CD4-positive, alpha-beta T cell treated with Interleukin-12 subunit alpha and Interleukin-12 subunit beta, for 1 hour (primary cell): ENCODE results near the gene ZNF598.

Experiments
- DNase-seq: peaks from one replicate; pipeline ENCODE4 v3.0.0-alpha.2; 2020

The ZNF598 gene

DNA sequence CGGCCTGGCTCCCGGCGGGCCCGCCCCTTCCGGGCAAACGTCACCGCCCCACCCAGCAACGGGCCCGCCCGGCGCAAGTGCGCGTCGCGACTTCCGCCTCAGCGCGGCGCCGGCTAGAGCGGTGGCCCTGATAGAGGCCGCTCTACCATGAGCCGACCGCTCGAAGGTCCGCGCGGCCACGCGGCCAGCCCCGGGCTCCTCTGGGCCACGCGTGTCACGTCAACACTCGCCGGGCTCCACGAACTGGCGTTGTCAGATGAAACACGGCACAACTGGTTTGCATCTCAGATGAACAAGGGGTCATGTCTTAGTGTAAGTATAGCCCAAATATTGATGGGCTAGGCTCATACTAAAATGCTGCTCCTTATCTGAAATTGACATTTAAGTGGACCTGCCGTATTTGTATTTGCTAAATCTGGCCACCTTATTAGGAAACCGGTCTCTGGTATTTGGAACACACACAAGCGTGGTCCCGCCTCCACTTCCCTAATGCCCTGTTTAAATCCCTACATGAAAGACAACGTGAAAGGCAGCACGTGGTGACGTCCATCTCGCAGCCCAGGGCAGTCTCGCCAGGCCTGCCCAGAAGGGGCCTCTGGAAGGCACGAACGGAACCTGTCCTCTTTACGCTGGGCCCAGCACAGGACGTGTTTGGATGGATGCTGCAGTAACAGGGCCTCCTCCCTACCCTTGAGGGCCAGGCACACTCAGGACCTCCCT is at the start of gene ZNF598:
TSS of gene ZNF598 (minus strand) at position 31 of the 720 bp plus-strand sequence.
- DNase-seq: peak; percentile 84

DNA sequence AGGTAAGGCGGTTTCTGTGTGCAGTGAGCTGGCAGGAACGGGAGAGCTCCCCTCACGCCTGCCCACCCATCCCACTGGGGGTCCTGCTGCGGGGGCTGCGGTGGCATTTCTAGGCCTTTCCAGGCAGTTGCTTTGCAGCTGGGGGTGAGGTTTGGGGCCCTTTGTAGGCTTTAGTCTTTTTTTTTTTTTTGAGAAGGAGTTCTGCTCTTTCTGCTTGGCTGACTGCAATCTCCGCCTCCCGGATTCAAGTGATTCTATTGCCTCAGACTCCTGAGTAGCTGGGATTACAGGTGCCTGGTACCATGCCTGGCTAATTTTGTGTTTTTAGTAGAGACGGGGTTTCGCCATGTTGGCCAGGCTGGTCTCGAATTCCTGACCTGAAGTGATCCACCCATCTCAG is 49.3 kb upstream of the ZNF598 start:
- DNase-seq: no peak

DNA sequence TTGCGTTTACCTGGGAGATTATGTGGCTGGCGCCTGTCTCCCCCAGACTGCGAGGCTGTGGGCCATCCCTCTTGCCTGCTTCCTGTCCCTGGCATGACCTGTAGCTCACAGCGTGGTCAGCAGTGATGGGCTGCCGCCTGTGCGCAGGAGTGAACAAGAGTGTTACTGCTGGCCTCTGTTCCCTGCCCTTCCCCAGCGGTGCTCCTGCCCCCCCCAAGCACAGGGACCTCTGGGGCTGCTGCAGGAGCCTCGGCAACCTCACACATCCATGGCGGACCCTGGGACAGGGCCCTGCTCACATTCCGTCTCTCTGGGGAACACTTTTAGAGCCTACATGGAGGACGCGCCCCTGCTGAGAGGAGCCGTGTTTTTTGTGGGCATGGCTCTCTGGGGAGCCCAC is 48.8 kb upstream of the ZNF598 start:
- DNase-seq: no peak

DNA sequence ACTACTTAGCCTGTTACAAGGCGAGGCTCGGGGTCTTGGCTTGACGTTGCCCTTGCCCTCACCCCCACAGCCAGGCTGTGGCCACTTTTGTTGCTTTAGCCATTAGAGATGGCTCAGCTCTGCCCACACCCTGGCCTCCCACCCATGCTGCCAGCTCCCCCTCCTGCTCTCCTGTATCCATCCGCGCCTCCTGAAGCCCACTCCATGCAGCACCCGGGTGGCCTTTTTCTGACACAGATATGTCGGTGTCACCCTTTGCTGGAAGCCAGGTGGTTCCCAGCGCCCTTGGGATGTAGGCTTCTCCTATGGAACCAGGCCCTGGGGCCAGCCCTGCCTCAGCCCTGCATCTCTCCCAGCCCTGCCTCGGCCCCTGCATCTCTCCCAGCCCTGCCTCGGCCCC is 47.8 kb upstream of the ZNF598 start:
- no peak for DNase-seq

DNA sequence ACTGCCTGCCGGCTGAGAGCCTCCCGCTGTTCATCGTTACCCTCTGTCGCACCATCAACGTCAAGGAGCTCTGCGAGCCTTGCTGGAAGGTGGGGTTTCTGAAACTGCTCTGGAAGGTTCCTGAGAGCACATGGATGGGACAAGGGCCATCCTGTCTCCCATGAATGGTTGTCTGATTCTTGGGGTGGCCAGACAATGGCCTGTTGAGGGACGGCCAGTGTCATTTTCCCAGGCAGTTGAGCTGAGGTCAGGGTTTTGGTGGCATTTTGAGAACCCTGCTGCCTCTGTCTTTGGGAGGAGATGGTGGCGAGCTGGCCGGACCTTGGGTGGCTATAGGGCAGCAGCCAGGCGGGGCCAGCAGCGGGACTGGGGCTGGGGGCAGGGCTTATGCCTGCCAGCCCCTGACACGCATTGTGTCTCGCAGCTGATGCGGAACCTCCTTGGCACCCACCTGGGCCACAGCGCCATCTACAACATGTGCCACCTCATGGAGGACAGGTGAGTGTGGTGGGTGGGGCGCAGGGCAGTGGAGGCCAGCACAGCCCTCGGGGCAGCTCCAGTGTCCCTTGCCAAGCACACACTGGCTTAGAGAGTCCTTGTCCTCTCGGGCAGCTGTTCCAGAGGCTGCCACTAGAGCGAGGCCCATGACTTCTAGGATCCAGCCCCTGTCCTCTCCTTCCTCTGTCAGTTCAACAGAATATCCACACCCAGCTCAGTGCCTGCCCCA is 47.2 kb upstream of the ZNF598 start:
- DNase-seq: no peak

DNA sequence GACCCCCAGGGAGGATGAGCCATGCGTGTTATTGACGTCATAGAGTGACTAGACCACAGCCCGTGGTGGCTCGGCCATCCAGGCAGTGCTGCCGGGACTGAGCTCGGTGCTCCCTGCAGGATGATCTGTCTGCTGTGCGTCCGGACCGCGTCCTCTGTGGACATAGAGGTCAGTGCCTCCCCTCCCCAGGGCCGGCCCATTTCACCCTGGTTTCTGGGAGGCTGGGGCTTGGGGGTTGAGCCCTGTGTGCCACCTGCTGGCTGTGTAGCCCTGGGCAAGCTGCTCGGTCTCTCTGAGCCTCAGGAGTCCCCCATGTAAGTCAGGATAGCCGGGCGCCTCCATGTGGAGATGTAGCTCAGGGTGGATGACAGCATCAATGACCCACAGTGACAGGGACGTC is 46.5 kb upstream of the ZNF598 start:
- DNase-seq: no peak

DNA sequence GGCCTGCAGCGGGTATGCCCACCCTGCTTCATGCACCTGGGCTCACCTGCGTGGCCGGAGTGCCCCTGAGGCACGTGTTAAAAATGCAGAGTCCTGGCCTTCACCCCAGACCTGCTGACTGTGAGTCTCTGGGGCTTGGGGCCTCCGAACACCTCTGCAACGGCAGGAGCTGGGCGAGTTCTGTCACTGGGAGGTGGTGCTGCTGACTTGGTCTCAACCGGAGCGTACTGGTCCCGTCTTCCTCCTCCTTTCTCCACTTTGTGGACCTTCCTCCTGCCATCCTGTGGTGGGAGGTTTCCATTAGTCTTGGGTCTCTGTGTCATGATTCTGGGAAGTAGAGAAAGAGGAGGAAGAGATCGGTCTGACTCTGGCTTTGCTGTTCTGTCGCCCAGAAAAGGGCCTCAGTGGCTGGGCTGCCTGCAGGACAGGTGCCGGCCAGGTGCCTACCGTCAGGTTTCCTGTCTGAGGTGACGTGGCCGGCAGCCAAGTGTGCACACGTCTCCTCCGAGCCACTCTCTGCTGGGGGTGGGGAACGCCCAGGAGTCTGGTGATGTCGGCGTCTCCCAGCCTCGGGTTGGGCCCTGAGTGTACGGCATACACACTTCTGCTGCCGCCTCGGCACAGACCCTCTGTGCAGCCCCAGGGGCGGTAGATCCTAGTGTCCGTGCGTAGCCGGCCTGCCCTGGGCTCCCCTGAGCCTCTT is 45.1 kb upstream of the ZNF598 start:
- no peak for DNase-seq

DNA sequence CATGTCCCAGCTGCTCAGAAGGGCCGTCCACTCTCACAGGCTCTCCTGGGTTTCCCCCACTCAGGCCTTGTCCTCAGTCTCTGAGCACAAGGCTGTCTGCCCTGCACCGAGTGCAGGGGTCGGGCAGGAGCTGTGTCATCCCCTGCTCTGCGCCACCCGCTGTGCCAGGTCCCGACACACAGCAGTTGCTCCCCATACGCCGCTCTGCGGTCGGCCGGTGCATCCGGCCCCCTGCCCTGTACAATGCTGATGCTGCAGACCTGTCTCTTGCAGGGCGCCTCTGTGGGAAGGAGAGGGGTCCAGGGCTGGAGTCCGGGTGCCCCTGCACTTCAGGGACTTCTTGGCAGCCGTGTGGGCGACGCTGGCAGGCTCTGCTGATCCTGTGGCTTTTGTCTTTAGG is 44.3 kb upstream of the ZNF598 start:
- DNase-seq: no peak

DNA sequence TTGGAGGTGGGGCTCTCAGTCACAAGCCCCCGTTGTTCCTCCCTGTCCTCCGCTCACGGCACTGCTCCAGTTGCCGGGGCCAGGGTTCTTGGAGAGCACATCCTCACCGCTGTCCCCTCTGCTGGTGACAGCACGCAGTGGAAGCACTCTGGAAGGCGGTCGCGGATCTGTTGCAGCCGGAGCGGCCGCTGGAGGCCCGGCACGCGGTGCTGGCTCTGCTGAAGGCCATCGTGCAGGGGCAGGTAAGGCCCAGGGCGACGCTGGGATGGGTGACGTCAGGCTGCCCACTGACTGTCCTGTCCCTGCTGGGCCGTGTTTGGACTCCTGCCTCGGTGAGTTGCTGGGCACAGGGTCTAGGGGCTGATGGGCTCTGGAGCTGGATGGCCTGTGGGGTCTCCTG is 43.6 kb upstream of the ZNF598 start:
- no peak for DNase-seq

DNA sequence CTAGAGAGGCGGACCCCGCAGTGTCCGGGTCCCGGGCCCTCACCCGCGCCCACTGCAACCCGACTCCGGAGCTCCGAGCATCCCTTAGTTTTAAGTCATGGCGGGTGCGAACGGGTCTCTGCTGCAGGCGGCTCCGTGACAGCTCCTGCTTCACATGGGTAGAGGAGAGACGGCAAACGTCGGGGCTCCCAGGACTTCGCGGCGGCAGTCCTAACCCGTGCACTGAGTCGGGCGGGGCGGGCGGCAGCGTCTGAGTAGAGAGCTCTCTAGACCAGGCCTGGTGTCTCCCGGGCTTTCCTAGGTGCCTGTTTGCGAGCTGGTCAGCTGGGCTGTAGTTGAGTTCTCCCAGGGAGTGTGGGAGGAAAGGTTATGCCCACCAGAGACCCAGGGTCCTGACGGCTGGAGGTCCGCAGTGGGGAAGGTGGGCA is 38.5 kb upstream of the ZNF598 start:
- DNase-seq: no peak

DNA sequence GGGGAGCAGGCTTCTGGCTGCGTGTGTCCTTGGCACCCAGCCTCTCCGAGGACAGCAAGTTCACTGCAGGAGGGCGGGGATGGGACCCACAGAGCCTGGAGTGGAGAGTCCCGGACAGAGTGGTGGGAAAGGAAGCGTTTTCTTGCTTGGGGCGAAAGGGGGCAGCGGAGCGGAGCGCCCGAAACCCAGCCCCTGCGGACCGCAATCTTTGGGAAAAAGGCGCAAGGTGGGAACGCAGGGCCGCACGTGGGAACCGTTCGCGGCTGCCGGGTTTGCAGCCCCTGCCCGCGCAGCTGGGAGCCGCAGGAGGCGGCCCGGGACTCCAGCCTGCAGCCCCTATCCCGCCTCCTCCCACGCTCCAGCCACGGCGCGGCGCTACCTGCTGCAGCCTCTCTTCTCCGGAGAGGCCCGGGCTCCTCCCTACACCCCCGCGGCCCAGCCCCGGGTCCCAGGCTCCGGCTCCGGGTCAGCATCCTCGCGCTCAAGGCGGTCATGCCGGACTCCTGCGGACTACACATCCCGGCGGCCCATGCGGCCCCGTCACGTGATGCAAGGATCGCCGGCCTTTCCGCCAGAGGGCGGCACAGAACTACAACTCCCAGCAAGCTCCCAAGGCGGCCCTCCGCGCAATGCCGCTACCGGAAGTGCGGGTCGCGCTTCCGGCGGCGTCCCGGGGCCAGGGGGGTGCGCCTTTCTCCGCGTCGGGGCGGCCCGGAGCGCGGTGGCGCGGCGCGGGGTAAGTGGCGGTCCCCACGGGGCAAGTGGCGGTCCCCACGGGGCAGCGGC is 37.9 kb upstream of the ZNF598 start, which contains the start of the genes NTHL1 and TSC2:
TSS of gene NTHL1 (minus strand) at position 505 of the 786 bp plus-strand sequence. CDS start at position 494, 11 bp downstream.
TSS of gene TSC2 (plus strand) at position 656 of the 786 bp plus-strand sequence. CDS start 631 bp downstream, outside the sequence.
- peak; percentile 93 for DNase-seq

DNA sequence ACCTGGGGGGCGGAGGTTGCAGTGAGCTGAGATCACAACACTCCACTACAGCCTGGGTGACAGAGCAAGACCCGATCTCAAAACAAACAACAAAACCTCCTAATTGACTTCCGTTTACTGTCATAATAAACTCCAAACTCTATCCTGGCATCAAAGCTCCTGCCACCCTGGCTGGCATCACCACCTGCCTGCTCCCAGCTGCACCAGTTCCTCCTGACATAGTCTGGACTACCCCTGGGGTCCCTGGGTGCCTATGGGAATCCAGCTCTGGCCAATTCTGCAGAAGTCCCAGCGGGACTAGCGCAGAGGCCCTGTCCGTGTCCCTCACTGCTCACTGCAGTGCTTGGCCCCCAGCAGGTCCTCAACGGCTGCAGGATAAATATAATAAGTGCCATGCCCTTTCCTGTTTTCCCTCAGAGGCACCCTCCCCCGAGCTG is 37.3 kb upstream of the ZNF598 start:
- no peak for DNase-seq

DNA sequence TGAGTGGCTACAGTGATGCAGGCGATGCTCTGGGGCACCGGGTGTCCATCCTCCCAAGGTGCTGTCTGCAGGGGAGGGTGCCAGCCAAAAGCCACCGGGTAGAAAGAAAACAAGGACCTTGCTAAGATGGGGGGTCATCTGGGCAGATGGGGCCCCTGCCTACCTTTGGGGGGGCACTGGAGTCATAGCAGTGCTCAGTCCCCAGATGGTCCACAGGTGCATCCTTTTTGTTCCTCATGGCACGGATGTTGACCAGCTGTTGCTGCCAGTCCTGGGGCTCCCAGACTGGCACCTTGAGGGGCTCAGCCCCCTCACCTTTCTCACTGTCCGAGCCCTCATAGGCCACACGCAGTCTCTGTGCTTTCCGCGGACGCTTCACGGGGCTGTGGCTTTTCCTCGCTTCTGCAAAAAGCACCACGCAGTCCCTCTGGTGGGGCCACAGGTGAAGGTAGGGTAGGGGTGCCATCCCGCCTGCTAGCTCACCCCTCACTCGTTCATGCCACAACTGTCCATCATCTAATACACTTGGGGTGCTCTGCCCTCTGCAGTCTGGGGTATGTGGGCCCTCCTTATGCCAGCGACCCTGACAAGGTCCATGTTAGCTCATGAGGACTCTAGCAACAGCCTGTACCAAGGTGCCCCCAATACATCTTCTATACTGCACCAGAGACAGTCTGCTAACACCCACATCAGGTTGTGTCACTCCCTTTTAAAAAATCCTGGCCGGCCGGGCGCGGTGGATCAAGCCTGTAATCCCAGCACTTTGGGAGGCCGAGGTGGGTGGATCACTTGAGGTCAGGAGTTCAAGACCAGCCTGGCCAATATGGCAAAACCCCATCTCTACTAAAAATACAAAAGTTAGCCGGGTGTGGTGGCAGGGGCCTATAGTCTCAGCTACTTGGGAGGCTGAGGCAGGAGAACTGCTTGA is 36.6 kb upstream of the ZNF598 start:
- DNase-seq: no peak

DNA sequence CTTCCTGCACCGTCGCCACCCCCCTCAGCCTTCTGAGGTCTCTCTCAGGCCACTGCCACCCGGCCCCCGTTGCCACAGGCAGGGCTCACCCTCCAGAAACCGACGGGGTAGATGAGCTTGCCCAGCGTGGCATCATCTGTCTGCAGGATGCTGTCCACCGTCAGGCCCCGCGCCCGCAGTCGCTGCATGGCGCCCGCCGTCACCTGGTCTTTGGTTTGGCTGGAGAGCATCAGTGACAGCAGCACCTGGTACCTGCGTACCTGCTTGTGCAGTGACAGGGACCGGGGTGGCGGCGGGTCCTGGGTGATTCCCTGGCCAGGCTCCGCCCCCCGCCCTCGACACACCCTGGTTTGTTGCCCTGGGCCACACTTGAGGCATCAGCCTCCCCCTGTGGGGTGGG is 34.9 kb upstream of the ZNF598 start:
- no peak for DNase-seq

DNA sequence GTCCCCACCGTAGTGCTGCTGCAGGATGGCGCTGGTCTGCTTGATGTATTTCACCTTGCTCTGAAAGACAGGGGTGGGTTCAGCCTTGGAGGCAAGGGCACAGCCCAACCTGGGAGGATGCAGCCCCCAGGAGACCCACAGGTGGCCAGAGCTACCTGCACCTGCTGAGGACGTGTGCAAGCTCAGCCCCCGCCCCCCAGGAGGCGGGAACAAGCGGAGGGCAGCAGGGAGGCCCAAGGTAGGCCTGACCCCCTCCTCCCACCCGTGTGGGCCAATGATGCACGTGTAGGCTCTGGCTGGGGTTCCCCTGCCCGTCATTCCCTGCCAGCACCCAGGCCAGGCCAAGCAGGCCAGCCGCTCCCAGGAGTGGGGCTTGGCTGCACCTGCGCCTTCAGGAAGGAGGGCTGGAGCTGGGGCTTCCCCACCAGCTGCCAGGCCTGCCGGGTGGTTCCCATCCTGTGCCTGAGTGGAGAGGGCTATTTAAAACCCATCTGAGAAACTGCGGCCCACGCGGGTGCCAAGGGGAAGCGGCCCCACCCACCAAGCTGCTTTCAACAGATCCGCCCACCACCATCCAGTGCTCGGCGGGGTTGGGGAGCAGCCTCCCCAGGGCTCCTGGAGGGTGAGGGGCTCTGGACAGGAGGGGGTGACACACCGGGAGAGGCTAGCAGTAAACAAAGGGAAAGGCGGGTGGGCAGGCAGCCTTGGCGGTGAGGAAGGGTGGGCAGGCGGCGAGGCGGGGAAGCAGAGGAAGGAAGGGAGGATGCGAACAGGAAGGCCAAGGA is 34.2 kb upstream of the ZNF598 start:
- DNase-seq: no peak

DNA sequence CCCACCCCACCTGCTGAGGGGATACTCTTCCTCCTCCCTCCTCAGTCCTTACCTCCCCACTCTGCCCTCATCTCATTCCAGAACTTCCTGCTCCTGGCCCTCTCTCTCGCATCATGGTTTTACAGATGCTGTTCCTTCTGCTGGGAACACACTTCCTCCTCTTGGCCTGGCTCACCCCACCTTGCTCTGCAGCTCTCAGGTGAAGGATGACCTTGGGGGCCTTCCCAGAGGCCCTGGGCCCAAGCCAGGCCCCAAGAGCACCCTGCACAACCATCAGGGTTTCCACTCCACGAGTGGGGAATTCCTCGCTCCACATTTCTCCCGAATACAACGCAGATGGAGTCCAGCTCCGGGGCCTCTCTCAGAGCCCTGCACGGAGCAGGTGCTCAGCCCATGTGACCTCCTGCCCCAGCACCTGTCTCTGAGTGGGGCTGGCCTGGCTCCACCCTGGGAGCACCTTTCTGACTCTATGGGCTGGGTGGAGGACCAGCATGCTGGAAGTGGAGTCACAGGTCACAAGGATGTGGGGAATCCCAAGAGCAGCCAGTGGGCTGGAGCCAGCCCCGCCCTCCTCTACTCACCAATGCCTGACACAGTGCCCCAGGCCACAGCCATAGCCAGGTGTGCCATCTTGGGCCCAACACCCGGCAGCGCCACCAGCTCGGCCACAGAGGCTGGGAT is 33.5 kb upstream of the ZNF598 start:
- DNase-seq: no peak

DNA sequence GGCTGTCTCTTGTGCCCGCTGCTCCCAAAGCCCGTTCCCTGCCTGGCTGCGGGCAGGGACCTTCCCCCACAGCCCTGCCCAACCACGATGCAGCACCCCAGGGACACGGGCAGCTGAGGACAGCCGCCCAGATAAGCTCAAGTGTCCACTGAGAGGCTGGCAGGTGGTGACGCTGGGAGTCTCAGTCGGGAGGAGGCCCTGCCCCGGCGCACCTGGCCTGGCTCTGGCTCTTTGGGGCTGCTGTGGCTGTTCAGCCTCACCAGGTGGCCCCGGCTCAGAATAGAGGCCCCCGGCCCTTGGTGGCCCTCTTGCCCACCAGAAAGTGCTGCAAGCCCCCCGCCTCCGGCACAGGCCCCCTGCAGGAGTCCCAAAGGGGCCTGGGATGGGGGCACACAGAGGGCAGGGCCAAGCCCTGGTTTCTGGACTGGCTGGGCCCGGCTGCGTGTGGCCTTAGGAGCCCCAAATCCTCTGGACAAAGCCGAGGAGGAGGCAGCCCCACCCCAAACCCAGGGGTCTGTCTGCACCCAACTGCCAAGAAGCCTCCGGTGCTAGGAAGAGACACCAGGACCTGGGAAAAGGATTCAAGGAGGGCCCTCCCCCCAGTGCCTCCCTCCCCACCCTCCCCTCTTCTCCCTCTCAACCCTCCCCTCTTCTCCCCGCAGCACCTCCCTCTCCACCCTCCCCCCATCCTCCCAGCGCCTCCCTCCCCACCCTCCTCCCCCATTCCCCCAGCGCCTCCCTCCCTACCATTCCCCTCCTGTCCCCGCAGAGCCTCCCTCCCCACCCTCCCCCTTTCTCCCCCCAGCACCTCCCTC is 32.8 kb upstream of the ZNF598 start:
- no peak for DNase-seq

DNA sequence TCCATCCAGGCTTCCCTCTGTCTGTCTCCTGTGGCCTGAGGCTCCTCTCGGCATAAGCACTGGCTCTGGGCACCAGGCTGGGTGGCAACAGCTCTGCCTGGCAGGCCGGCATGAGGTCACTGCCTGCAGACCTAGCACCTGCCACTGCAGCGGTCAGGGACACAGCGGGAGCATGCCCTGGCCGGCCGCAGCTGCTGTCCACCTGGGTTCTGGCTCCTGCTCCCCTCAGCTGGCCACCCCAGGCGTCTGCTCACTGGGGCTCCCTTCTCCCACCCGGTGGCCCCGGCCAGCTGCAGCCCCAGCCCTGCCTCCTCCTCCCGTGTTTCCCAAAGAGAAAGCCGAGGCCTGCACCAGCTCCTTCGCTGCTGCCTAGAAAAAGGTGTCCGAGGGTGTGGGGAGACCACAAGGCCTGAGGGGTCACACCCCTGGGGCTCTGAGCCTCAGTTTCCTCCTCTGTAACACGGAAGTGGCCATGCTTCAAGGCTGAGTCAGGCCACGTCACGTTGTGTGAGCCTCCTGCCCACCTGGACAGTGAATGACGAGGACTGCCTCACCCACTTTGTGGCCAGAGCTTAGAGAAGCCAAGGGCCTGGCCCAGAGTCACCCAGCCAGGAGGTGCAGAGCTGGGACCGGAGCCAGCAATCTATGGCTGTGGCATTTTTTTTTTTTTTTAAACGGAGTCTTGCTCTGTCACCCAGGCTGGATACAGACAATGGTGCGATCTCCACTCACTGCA is 31.3 kb upstream of the ZNF598 start:
- DNase-seq: no peak
